Tibial nerve (tissue), 3 donors: Measurements from ENCODE around the gene B4GALT3.

ENCODE experiments used
- CTCF ChIP-seq, 5 experiments: fragments of 200-600 bp in 3 of 5; fragments of 450-650 bp in 2 of 5; sonication (generic) in 3 of 5; IDR thresholded peaks; one replicate each; pipeline ENCODE4 v1.5.1; 2016 to 2019; ENCODE audit warnings: antibody characterized with exemption in 5 of 5, mild to moderate bottlenecking in 3 of 5, moderate library complexity in 2 of 5
- POLR2A ChIP-seq, 2 donors: fragments of 450-650 bp; IDR thresholded peaks; one replicate each; pipeline ENCODE4 v1.6.1; 2017; ENCODE audit warnings: antibody characterized with exemption in 2 of 2, mild to moderate bottlenecking in 2 of 2, moderate library complexity in 2 of 2

- TF ChIP-seq CTCF (IDR thresholded peaks at IDR 0.05) = no peak
- no peak for TF ChIP-seq POLR2A (IDR thresholded peaks at IDR 0.05)
Measured at GRCh38 chr1:161162806-161163205, 14.5 kb downstream of the B4GALT3 start.
